ENCODE data around the gene MPG.

DNA sequence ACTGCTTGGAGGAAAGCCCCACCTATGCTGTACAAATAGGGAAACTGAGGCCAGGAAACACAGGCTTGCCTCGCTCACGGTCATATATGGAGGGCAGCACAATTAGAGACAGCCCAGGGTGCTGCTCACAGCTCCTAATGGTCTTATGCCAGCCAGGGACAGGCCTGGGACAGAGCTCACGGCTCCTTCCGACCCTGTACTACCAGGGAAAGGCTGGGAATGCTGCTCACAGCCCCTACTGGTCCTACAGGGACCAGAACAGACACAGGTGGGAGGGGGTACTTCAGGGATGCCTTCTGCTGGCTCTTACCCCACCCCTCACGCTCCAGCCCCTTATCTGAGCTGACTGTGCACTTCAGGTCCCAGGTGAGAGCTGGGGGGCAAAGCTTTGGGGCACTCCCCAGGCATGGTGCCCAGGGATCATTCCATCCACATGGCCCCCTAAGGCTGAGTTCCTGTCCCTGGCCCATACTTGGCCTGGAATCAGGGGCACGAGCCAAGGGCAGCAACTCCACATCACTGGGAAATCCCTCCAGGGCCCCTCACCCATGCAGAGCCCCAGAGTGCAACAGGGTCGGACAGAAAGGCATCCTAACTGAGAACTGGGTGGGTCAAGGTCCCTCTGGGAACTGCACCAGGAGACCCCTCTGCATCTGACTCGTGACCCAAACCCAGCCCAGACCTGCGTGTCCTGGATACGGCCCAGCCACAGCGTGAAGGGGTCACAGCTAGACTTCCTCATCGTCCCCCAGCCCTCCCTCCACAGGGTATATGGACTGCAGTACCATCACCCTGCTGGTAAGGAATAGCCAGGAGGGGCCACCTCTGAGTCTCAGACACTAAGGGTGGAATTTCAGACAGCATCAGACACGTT lies 11.5 kb upstream of the MPG start:
- TF ChIP-seq CTCF (IDR thresholded peaks at IDR 0.05; ENCODE audit: low read depth, low read length, missing input control) (no peak), TAF1 (conservative IDR thresholded peaks at IDR 0.05) (no peak), SP1 (IDR thresholded peaks at IDR 0.05) (no peak), GABPA (IDR thresholded peaks at IDR 0.05 in 1 of 2, conservative IDR thresholded peaks at IDR 0.05 in 1 of 2) (no peak), RXRA (IDR thresholded peaks at IDR 0.05) (no peak), ATF3 (IDR thresholded peaks at IDR 0.05) (no peak), RAD21 (IDR thresholded peaks at IDR 0.05) (no peak), MAX (IDR thresholded peaks at IDR 0.05) (no peak), YY1 (IDR thresholded peaks at IDR 0.05) (no peak), REST (IDR thresholded peaks at IDR 0.05) (no peak)
- TF ChIP-seq, protein P1, sequence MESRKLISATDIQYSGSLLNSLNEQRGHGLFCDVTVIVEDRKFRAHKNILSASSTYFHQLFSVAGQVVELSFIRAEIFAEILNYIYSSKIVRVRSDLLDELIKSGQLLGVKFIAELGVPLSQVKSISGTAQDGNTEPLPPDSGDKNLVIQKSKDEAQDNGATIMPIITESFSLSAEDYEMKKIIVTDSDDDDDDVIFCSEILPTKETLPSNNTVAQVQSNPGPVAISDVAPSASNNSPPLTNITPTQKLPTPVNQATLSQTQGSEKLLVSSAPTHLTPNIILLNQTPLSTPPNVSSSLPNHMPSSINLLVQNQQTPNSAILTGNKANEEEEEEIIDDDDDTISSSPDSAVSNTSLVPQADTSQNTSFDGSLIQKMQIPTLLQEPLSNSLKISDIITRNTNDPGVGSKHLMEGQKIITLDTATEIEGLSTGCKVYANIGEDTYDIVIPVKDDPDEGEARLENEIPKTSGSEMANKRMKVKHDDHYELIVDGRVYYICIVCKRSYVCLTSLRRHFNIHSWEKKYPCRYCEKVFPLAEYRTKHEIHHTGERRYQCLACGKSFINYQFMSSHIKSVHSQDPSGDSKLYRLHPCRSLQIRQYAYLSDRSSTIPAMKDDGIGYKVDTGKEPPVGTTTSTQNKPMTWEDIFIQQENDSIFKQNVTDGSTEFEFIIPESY (IDR thresholded peaks at IDR 0.05) = no peak

All from liver (tissue), 3 donors.